Measurements from ENCODE around the gene MATN1. TPM values are rescaled to one million over a fixed set of nuclear protein-coding genes. Genes with fewer than 3 reads are reported as not detected.
A peak's percentile ranks its signal among the peaks of the same experiment; 100 is the strongest.

Gene MATN1
- total RNA-seq, 1 donor from 2014 or later = 0.85 TPM

DNA sequence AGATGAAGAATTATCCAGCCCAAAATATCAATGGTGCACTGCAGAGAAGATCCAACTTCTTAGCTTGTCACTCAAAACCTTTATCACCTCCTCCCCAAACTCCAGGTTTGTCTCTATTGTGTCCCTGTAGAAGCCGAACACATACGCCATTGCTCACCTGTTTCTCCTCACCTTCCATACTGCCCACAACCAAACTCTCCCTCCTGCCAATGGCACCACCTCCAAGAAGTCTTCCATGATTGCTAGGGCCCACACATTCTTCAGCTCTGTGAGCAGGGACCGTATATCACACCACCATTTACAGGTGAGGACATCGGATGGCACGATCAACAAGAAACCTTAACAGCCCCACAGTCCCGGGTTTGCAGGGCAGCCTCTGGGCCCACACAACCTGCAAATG, 31.9 kb upstream of the MATN1 start:
- Histone ChIP-seq H3K9me3 (no peaks in the 10 kb centered on the region), H3K36me3 (no peaks in the 10 kb centered on the region), H3K27ac (peak overlapping the region in 1 of 2 donors; percentile 58), H3K4me1 (peaks cover 0 to 5% of the 10 kb centered on the region in 2 donors), H3K27me3 (no peaks in the 10 kb centered on the region), H3K4me3 (peak overlapping the region in 1 of 2 donors; percentile 57)
- intact Hi-C loops (cut with DNase I) = no loop called here
- no peak for DNase-seq (ENCODE audit: low spot score in 2 of 2)
- no peak for TF ChIP-seq CTCF (IDR thresholded peaks at IDR 0.05)

GRCh38 chr1:30754684-30755171, 31.3 kb upstream of the MATN1 start:
- Histone ChIP-seq H3K27ac (peak overlapping the region in 1 of 2 donors; percentile 37), H3K36me3 (no peaks in the 10 kb centered on the region), H3K4me1 (peaks cover 0 to 5% of the 10 kb centered on the region in 2 donors), H3K4me3 (peak overlapping the region in 1 of 2 donors; percentile 19), H3K27me3 (no peaks in the 10 kb centered on the region), H3K9me3 (no peaks in the 10 kb centered on the region)
- no peak for TF ChIP-seq CTCF (IDR thresholded peaks at IDR 0.05)
- DNase-seq (ENCODE audit: low spot score in 2 of 2) = no peak
- intact Hi-C loops (cut with DNase I) = no loop called here

GRCh38 chr1:30753660-30754123, 30.3 kb upstream of the MATN1 start:
- peaks cover 0 to 5% of the 10 kb centered on the region in 2 donors for H3K4me1 ChIP-seq
- H3K9me3 ChIP-seq = no peaks in the 10 kb centered on the region
- no peak for TF ChIP-seq CTCF (IDR thresholded peaks at IDR 0.05)
- H3K27me3 ChIP-seq = no peaks in the 10 kb centered on the region
- intact Hi-C loops (cut with DNase I) = no loop called here
- H3K4me3 ChIP-seq = peak overlapping the region in 1 of 2 donors; percentile 19
- no peaks in the 10 kb centered on the region for H3K36me3 ChIP-seq
- DNase-seq (ENCODE audit: low spot score in 2 of 2) = no peak
- H3K27ac ChIP-seq = peak overlapping the region in 1 of 2 donors; percentile 12

DNA sequence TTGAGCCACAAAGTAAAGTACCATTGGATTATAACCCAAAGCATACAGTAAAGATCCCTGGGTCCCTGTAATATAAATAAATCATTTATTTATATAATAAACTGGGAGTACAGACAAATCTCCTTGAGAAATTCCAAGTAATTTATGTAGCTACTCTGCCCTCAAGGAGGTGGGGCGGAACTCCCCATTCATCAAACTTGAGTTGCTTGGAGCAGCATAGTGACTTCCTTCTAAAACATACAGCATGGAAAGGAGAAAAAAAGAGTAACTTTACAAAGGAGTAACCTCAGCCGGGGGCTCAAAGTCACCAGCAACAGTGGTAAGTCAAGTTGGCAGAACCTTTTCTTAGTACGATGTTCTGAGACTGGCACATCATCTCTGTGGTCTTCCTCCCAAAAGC, 29.7 kb upstream of the MATN1 start:
- Histone ChIP-seq H3K4me1 (peaks cover 0 to 5% of the 10 kb centered on the region in 2 donors), H3K4me3 (peak overlapping the region in 1 of 2 donors; percentile 19), H3K27ac (peak overlapping the region in 1 of 2 donors; percentile 12)

DNA sequence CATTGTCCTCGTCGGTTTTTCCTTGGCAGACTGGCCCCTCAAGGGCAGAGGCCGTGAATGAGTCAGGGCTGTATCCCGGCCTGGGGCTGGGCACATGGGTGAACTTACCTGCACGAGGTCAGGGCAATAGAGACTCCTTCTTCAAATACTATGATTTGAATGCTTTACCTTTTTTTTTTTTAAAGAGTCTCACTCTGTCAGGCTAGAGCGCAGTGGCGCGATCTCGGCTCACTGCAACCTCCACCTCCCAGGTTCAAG, 29.2 kb upstream of the MATN1 start:
- peaks cover 0 to 3% of the 10 kb centered on the region in 2 donors for H3K4me1 ChIP-seq
- TF ChIP-seq CTCF (IDR thresholded peaks at IDR 0.05) = no peak
- intact Hi-C loops (cut with DNase I) = no loop called here
- H3K9me3 ChIP-seq = no peaks in the 10 kb centered on the region
- H3K4me3 ChIP-seq = no peak overlapping the region
- H3K27me3 ChIP-seq = no peaks in the 10 kb centered on the region
- DNase-seq (ENCODE audit: low spot score in 2 of 2) = no peak
- no peaks in the 10 kb centered on the region for H3K36me3 ChIP-seq
- H3K27ac ChIP-seq = no peak overlapping the region

More for the DNA sequence above, 29.7 kb upstream of the MATN1 start:
- H3K36me3 ChIP-seq = no peaks in the 10 kb centered on the region
- intact Hi-C loops (cut with DNase I) = no loop called here
- no peak for TF ChIP-seq CTCF (IDR thresholded peaks at IDR 0.05)
- no peaks in the 10 kb centered on the region for H3K9me3 ChIP-seq
- DNase-seq (ENCODE audit: low spot score in 2 of 2) = no peak
- no peaks in the 10 kb centered on the region for H3K27me3 ChIP-seq

Data from ascending aorta (tissue), 2 donors.